SK-N-SH treated with all-trans-retinoic acid at 6 μM for 48 hours (cell line): ENCODE results near the gene PKNOX2.

ENCODE experiments used
- ATAC-seq: fragments of 200-7000 bp; cut with Tn5 transposase; 3 replicates; pipeline ENCODE4 v1.9.1; 2020; ENCODE audit warnings: mild to moderate bottlenecking, moderate library complexity
- ARNTL ChIP-seq: fragments of 450-650 bp; formaldehyde crosslinking; IDR thresholded peaks from 2 replicates; pipeline ENCODE4 v1.5.0; 2020; ENCODE audit warnings: low read depth, mild to moderate bottlenecking, moderate library complexity, borderline replicate concordance
- BACH2 ChIP-seq: fragments of 250-450 bp; sonication (Bioruptor Pico); IDR thresholded peaks from 2 replicates; pipeline ENCODE4 v1.9.0; 2021; ENCODE audit warnings: mild to moderate bottlenecking, borderline replicate concordance
- CSDC2 ChIP-seq: fragments of 250-450 bp; sonication (Bioruptor Pico); IDR thresholded peaks from 2 replicates; pipeline ENCODE4 v1.5.0; 2020; ENCODE audit warnings: mild to moderate bottlenecking, moderate library complexity
- ESRRG ChIP-seq: fragments of 250-450 bp; sonication (Bioruptor Pico); IDR thresholded peaks from 2 replicates; pipeline ENCODE4 v1.6.1; 2021; ENCODE audit warnings: mild to moderate bottlenecking
- GLIS3 ChIP-seq: fragments of 250-450 bp; sonication (Bioruptor Pico); IDR thresholded peaks from 2 replicates; pipeline ENCODE4 v1.5.0; 2020; ENCODE audit warnings: mild to moderate bottlenecking, moderate library complexity
- ISL1 ChIP-seq: fragments of 250-450 bp; sonication (Bioruptor Pico); IDR thresholded peaks from 2 replicates; pipeline ENCODE4 v2.1.2; 2022; ENCODE audit warnings: mild to moderate bottlenecking, moderate library complexity
- OSR1 ChIP-seq: fragments of 250-450 bp; sonication (Bioruptor Pico); IDR thresholded peaks from 2 replicates; pipeline ENCODE4 v1.8.0; 2022; ENCODE audit warnings: moderate library complexity, mild to moderate bottlenecking, inconsistent platforms
- PPARA ChIP-seq: fragments of 250-450 bp; sonication (Bioruptor Pico); IDR thresholded peaks from 2 replicates; pipeline ENCODE4 v1.5.0; 2020; ENCODE audit warnings: mild to moderate bottlenecking, borderline replicate concordance
- RARB ChIP-seq: fragments of 250-450 bp; sonication (Bioruptor Pico); IDR thresholded peaks from 2 replicates; pipeline ENCODE4 v1.8.0; 2021; ENCODE audit warnings: mild to moderate bottlenecking, moderate library complexity
- SNAI2 ChIP-seq: fragments of 250-450 bp; sonication (Bioruptor Pico); IDR thresholded peaks from 2 replicates; pipeline ENCODE4 v1.5.0; 2020; ENCODE audit warnings: mild to moderate bottlenecking, moderate library complexity
- TOX ChIP-seq: fragments of 250-450 bp; sonication (Bioruptor Pico); IDR thresholded peaks from 2 replicates; pipeline ENCODE4 v1.8.0; 2021; ENCODE audit warnings: mild to moderate bottlenecking, moderate library complexity, borderline replicate concordance
- ZC3H10 ChIP-seq: fragments of 250-450 bp; sonication (Bioruptor Pico); IDR thresholded peaks from 2 replicates; pipeline ENCODE4 v1.5.1; 2021; ENCODE audit warnings: mild to moderate bottlenecking, moderate library complexity
- ZFP3 ChIP-seq: fragments of 250-450 bp; sonication (Bioruptor Pico); IDR thresholded peaks from 2 replicates; pipeline ENCODE4 v1.5.0; 2020; ENCODE audit warnings: mild to moderate bottlenecking, moderate library complexity
- ZFP30 ChIP-seq: fragments of 450-650 bp; formaldehyde crosslinking; IDR thresholded peaks from 2 replicates; pipeline ENCODE4 v1.5.0; 2022; ENCODE audit warnings: mild to moderate bottlenecking, moderate library complexity
- ZNF565 ChIP-seq: fragments of 450-650 bp; formaldehyde crosslinking; conservative IDR thresholded peaks from 2 replicates; pipeline ENCODE4 v1.5.0; 2020; ENCODE audit warnings: low read depth, mild to moderate bottlenecking, moderate library complexity
- ZNF70 ChIP-seq: fragments of 450-650 bp; formaldehyde crosslinking; IDR thresholded peaks from 2 replicates; pipeline ENCODE4 v1.5.0; 2020; ENCODE audit warnings: mild to moderate bottlenecking, moderate library complexity
- ZNF8 ChIP-seq: fragments of 450-650 bp; formaldehyde crosslinking; IDR thresholded peaks from 2 replicates; pipeline ENCODE4 v1.5.0; 2020; ENCODE audit warnings: mild to moderate bottlenecking, moderate library complexity
- TF ChIP-seq, protein P1 (sequence below): fragments of 250-450 bp; sonication (Bioruptor Pico); IDR thresholded peaks from 2 replicates; pipeline ENCODE4 v1.8.0; 2021; ENCODE audit warnings: low read depth, mild to moderate bottlenecking, moderate library complexity, borderline replicate concordance
- TF ChIP-seq, protein P2 (sequence below): fragments of 250-450 bp; sonication (Bioruptor Pico); IDR thresholded peaks from 2 replicates; pipeline ENCODE4 v1.5.1; 2021; ENCODE audit warnings: mild to moderate bottlenecking, moderate library complexity
- TF ChIP-seq, protein P3 (sequence below): fragments of 250-450 bp; sonication (Bioruptor Pico); IDR thresholded peaks from 2 replicates; pipeline ENCODE4 v1.8.0; 2020; ENCODE audit warnings: mild to moderate bottlenecking, moderate library complexity, borderline replicate concordance
- TF ChIP-seq, protein P4 (sequence below): fragments of 250-450 bp; sonication (Bioruptor Pico); IDR thresholded peaks from 2 replicates; pipeline ENCODE4 v1.5.1; 2020; ENCODE audit warnings: low read depth, mild to moderate bottlenecking, moderate library complexity
- TF ChIP-seq, protein P5 (sequence below): fragments of 250-450 bp; sonication (Bioruptor Pico); IDR thresholded peaks from 2 replicates; pipeline ENCODE4 v1.5.0; 2020; ENCODE audit warnings: mild to moderate bottlenecking, moderate library complexity

PKNOX2 gene

DNA sequence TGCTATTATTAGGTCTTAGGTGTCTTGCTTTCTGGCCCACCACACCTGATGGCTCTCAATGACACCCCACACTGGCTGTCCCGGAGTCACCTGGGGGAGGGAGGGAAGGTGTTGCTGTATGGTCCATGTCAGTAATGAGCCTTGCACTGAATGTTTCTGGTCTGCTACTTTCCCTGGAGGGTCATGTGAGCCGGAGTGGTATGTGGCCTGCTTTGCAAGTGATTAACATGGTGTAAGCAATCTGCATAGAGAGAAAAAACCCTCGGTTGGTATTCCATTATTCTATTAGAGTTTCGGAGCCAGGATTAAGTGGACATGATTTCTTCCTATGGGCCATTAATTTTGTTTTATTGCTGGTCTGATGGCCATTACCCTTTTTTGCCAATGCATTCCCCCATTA is 63.9 kb downstream of the PKNOX2 start (continued):
- TF ChIP-seq, protein P1, sequence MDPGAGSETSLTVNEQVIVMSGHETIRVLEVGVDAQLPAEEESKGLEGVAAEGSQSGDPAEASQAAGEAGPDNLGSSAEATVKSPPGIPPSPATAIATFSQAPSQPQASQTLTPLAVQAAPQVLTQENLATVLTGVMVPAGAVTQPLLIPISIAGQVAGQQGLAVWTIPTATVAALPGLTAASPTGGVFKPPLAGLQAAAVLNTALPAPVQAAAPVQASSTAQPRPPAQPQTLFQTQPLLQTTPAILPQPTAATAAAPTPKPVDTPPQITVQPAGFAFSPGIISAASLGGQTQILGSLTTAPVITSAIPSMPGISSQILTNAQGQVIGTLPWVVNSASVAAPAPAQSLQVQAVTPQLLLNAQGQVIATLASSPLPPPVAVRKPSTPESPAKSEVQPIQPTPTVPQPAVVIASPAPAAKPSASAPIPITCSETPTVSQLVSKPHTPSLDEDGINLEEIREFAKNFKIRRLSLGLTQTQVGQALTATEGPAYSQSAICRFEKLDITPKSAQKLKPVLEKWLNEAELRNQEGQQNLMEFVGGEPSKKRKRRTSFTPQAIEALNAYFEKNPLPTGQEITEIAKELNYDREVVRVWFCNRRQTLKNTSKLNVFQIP (CRISPR knock-in tag): no peak

DNA sequence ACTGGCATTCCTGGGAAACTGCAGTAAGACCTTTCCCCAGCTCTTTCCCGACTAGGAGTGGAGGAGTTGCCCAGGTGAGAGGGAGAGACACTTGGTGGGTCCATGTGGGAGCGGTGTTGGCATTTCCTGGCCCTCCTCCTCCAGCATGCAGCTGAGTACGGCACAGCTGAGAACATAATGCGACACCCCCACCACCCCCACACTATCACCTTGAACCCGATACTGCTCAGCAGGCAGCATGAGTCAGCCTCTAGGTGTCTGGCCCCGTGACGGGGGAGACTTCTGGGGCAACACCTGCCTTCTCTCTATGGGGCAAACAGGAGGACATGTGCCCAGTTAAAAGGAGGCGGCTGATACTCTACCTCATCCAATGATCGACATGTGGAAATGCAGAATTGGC is 64.4 kb downstream of the PKNOX2 start:
- TF ChIP-seq GLIS3 (CRISPR knock-in tag) (no peak), ZNF565 (CRISPR knock-in tag) (no peak), ZFP30 (CRISPR knock-in tag) (no peak), RARB (CRISPR knock-in tag) (no peak), SNAI2 (CRISPR knock-in tag) (no peak), ZFP3 (CRISPR knock-in tag) (no peak), ZNF8 (CRISPR knock-in tag) (no peak), ZNF70 (CRISPR knock-in tag) (no peak), OSR1 (CRISPR knock-in tag) (no peak), ESRRG (CRISPR knock-in tag) (no peak), CSDC2 (CRISPR knock-in tag) (no peak), ARNTL (no peak), ZC3H10 (no peak), TOX (CRISPR knock-in tag) (no peak)
- TF ChIP-seq, protein P1 (CRISPR knock-in tag): no peak
- TF ChIP-seq, protein P2, sequence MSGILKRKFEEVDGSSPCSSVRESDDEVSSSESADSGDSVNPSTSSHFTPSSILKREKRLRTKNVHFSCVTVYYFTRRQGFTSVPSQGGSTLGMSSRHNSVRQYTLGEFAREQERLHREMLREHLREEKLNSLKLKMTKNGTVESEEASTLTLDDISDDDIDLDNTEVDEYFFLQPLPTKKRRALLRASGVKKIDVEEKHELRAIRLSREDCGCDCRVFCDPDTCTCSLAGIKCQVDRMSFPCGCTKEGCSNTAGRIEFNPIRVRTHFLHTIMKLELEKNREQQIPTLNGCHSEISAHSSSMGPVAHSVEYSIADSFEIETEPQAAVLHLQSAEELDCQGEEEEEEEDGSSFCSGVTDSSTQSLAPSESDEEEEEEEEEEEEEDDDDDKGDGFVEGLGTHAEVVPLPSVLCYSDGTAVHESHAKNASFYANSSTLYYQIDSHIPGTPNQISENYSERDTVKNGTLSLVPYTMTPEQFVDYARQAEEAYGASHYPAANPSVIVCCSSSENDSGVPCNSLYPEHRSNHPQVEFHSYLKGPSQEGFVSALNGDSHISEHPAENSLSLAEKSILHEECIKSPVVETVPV (CRISPR knock-in tag): no peak
- TF ChIP-seq, protein P3, sequence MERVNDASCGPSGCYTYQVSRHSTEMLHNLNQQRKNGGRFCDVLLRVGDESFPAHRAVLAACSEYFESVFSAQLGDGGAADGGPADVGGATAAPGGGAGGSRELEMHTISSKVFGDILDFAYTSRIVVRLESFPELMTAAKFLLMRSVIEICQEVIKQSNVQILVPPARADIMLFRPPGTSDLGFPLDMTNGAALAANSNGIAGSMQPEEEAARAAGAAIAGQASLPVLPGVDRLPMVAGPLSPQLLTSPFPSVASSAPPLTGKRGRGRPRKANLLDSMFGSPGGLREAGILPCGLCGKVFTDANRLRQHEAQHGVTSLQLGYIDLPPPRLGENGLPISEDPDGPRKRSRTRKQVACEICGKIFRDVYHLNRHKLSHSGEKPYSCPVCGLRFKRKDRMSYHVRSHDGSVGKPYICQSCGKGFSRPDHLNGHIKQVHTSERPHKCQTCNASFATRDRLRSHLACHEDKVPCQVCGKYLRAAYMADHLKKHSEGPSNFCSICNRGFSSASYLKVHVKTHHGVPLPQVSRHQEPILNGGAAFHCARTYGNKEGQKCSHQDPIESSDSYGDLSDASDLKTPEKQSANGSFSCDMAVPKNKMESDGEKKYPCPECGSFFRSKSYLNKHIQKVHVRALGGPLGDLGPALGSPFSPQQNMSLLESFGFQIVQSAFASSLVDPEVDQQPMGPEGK (CRISPR knock-in tag): no peak
- TF ChIP-seq, protein P4, sequence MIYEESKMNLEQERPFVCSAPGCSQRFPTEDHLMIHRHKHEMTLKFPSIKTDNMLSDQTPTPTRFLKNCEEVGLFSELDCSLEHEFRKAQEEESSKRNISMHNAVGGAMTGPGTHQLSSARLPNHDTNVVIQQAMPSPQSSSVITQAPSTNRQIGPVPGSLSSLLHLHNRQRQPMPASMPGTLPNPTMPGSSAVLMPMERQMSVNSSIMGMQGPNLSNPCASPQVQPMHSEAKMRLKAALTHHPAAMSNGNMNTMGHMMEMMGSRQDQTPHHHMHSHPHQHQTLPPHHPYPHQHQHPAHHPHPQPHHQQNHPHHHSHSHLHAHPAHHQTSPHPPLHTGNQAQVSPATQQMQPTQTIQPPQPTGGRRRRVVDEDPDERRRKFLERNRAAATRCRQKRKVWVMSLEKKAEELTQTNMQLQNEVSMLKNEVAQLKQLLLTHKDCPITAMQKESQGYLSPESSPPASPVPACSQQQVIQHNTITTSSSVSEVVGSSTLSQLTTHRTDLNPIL (CRISPR knock-in tag): no peak
- TF ChIP-seq, protein P5, sequence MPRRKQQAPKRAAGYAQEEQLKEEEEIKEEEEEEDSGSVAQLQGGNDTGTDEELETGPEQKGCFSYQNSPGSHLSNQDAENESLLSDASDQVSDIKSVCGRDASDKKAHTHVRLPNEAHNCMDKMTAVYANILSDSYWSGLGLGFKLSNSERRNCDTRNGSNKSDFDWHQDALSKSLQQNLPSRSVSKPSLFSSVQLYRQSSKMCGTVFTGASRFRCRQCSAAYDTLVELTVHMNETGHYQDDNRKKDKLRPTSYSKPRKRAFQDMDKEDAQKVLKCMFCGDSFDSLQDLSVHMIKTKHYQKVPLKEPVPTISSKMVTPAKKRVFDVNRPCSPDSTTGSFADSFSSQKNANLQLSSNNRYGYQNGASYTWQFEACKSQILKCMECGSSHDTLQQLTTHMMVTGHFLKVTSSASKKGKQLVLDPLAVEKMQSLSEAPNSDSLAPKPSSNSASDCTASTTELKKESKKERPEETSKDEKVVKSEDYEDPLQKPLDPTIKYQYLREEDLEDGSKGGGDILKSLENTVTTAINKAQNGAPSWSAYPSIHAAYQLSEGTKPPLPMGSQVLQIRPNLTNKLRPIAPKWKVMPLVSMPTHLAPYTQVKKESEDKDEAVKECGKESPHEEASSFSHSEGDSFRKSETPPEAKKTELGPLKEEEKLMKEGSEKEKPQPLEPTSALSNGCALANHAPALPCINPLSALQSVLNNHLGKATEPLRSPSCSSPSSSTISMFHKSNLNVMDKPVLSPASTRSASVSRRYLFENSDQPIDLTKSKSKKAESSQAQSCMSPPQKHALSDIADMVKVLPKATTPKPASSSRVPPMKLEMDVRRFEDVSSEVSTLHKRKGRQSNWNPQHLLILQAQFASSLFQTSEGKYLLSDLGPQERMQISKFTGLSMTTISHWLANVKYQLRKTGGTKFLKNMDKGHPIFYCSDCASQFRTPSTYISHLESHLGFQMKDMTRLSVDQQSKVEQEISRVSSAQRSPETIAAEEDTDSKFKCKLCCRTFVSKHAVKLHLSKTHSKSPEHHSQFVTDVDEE (CRISPR knock-in tag): no peak
- no peak for ATAC-seq

DNA sequence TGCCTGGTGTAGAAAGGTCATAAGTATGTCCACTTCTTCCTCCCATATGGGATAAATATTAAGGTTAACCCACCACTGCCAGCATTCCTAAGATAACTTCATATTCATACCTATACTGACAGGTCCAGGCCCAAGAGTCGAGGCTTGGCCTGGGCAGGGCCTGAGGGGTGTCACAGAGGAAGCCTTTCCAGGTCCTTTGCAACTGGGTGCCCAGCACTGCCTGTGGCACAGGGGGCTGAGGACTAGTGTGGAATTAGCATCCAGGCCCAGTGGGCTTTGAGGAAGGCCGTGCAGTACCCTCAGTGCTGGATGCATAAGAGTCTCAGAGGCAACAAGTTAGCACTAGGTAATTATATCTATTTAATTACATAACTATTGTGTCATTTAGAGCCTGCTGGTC is 65.4 kb downstream of the PKNOX2 start:
- ATAC-seq: no peak
- no peak for TF ChIP-seq RARB (CRISPR knock-in tag)
- TF ChIP-seq SNAI2 (CRISPR knock-in tag): no peak
- no peak for TF ChIP-seq ZNF70 (CRISPR knock-in tag)
- TF ChIP-seq BACH2 (CRISPR knock-in tag): no peak
- TF ChIP-seq, protein P3 (CRISPR knock-in tag): no peak
- no peak for TF ChIP-seq ISL1 (CRISPR knock-in tag)
- TF ChIP-seq, protein P4 (CRISPR knock-in tag): no peak
- no peak for TF ChIP-seq TOX (CRISPR knock-in tag)
- TF ChIP-seq ZNF8 (CRISPR knock-in tag): no peak
- TF ChIP-seq ARNTL: no peak
- no peak for TF ChIP-seq OSR1 (CRISPR knock-in tag)
- TF ChIP-seq ZFP30 (CRISPR knock-in tag): no peak
- no peak for TF ChIP-seq ESRRG (CRISPR knock-in tag)
- no peak for TF ChIP-seq PPARA (CRISPR knock-in tag)
- no peak for TF ChIP-seq GLIS3 (CRISPR knock-in tag)
- TF ChIP-seq, all 23 proteins: peak for 0
